ENCODE results near the gene SSBP4.

- TF ChIP-seq CTCF (IDR thresholded peaks at IDR 0.05) (peak; percentile 98), ESRRA (CRISPR knock-in tag; IDR thresholded peaks at IDR 0.05; ENCODE audit: borderline replicate concordance) (no peak), PRDM15 (CRISPR knock-in tag; IDR thresholded peaks at IDR 0.05) (no peak), USF1 (CRISPR knock-in tag; IDR thresholded peaks at IDR 0.05) (no peak), ATF2 (CRISPR knock-in tag; IDR thresholded peaks at IDR 0.05; ENCODE audit: borderline replicate concordance, low read depth) (no peak), KAT7 (CRISPR knock-in tag; IDR thresholded peaks at IDR 0.05; ENCODE audit: borderline replicate concordance) (no peak), ZNF263 (CRISPR knock-in tag; IDR thresholded peaks at IDR 0.05; ENCODE audit: low read depth) (no peak), RELA (CRISPR knock-in tag; IDR thresholded peaks at IDR 0.05; ENCODE audit: borderline replicate concordance) (no peak)
Observed at GRCh38 chr19:18450931-18451836, 32.0 kb downstream of the SSBP4 start.

Measured in WTC11 (cell line).